ENCODE data around the gene C17orf75. TPM values are rescaled to one million over a fixed set of nuclear protein-coding genes. Genes with fewer than 3 reads are reported as not detected.
A peak's percentile ranks its signal among the peaks of the same experiment; 100 is the strongest.
"Not testable (repeated sequence)": the region's sequence is repeated elsewhere in the genome, so short reads cannot be mapped to it uniquely, and the experiment has no call there.

The C17orf75 gene
- total RNA-seq, 1 donor from 2014 or later = 23.9 TPM

GRCh38 chr17:32342603-32343325 is 791 bp upstream of the C17orf75 start:
- no peak for DNase-seq

GRCh38 chr17:32341141-32341856 is 674 bp downstream of the C17orf75 start:
- DNase-seq = no peak

- no peak for DNase-seq
These were observed 6.3 kb downstream of the C17orf75 start for GRCh38 chr17:32335687-32336086.

- DNase-seq = no peak
These were observed 6.9 kb downstream of the C17orf75 start for GRCh38 chr17:32335046-32335445.

- no peak for DNase-seq
These were observed 8.8 kb downstream of the C17orf75 start for GRCh38 chr17:32333187-32333586.

GRCh38 chr17:32331243-32332040 is 10.5 kb downstream of the C17orf75 start:
- DNase-seq = no peak

- DNase-seq = no peak
These were observed 11.8 kb downstream of the C17orf75 start for GRCh38 chr17:32330147-32330546.

GRCh38 chr17:32327911-32328310 is 14.1 kb downstream of the C17orf75 start:
- no peak for DNase-seq

- DNase-seq = no peak
These were observed 18.0 kb downstream of the C17orf75 start for GRCh38 chr17:32323811-32324491.

GRCh38 chr17:32323046-32323445 is 18.9 kb downstream of the C17orf75 start:
- DNase-seq = no peak

- DNase-seq = no peak
These were observed 21.1 kb downstream of the C17orf75 start for GRCh38 chr17:32320847-32321246.

GRCh38 chr17:32320080-32320479 is 21.9 kb downstream of the C17orf75 start:
- DNase-seq = not testable (repeated sequence)

GRCh38 chr17:32319548-32319905 is 22.4 kb downstream of the C17orf75 start:
- DNase-seq = peak; percentile 53

- DNase-seq = no peak
These were observed 23.9 kb downstream of the C17orf75 start for GRCh38 chr17:32318071-32318470.

- DNase-seq = no peak
These were observed 24.6 kb downstream of the C17orf75 start for GRCh38 chr17:32317353-32317752.

- not testable (repeated sequence) for DNase-seq
These were observed 25.3 kb downstream of the C17orf75 start for GRCh38 chr17:32316653-32317052.

GRCh38 chr17:32315171-32315570 is 26.8 kb downstream of the C17orf75 start:
- no peak for DNase-seq

- DNase-seq = no peak
These were observed 27.3 kb downstream of the C17orf75 start for GRCh38 chr17:32314636-32315035.

GRCh38 chr17:32311028-32311536 is 30.9 kb downstream of the C17orf75 start:
- DNase-seq = peak; percentile 54

- no peak for DNase-seq
These were observed 34.3 kb downstream of the C17orf75 start for GRCh38 chr17:32307658-32308057.

GRCh38 chr17:32305049-32305448 is 36.9 kb downstream of the C17orf75 start:
- DNase-seq = no peak

GRCh38 chr17:32303781-32304288 is 38.1 kb downstream of the C17orf75 start:
- DNase-seq = no peak
